Progenitor cell of endocrine pancreas (in vitro differentiated cells): ENCODE data around the gene PCBP3. TPM values are rescaled to one million over a fixed set of nuclear protein-coding genes. Genes with fewer than 3 reads are reported as not detected.
"Not testable (repeated sequence)": the region's sequence is repeated elsewhere in the genome, so short reads cannot be mapped to it uniquely, and the experiment has no call there.

ENCODE experiments used
- DNase-seq: peaks from one replicate; pipeline ENCODE4 v3.0.0; 2021; ENCODE audit warnings: low spot score; ENCODE audit not compliant: unreplicated experiment
- H3K27ac Mint-ChIP-seq: 2 replicates; pipeline ENCODE4 v1.8.0; 2021; ENCODE audit warnings: mild to moderate bottlenecking, moderate library complexity, mixed read lengths
- H3K27me3 Mint-ChIP-seq: 2 replicates; pipeline ENCODE4 v1.8.0; 2021; ENCODE audit warnings: mixed read lengths
- H3K36me3 Mint-ChIP-seq: 2 replicates; pipeline ENCODE4 v1.8.0; 2022; ENCODE audit warnings: mixed read lengths; ENCODE audit not compliant: insufficient read depth
- H3K4me1 Mint-ChIP-seq: 2 replicates; pipeline ENCODE4 v1.8.0; 2021; ENCODE audit warnings: low read depth, mixed read lengths
- H3K4me3 Mint-ChIP-seq: 2 replicates; pipeline ENCODE4 v1.8.0; 2021; ENCODE audit warnings: low read depth, mild to moderate bottlenecking, moderate library complexity, mixed read lengths
- H3K9me3 Mint-ChIP-seq: 2 replicates; pipeline ENCODE4 v1.8.0; 2021; ENCODE audit warnings: low read depth, mixed read lengths
- CTCF ChIP-seq: fragments of 200-600 bp; sonication (generic); IDR thresholded peaks from one replicate; pipeline ENCODE4 v1.5.0; 2021; ENCODE audit warnings: antibody characterized with exemption, mild to moderate bottlenecking; ENCODE audit not compliant: unreplicated experiment
- total RNA-seq: library from RNA; stranded (reverse); gene quantifications from 2 replicates; pipeline ENCODE4 v1.2.1, GENCODE V29; 2021

PCBP3 gene
- total RNA-seq, 1 donor from 2014 or later, result 3.7 TPM

GRCh38 chr21:45894450-45894825, 250.9 kb downstream of the PCBP3 start:
- Mint-ChIP-seq H3K36me3 (no peaks in the 10 kb centered on the region), H3K27ac (no peak overlapping the region), H3K27me3 (peaks cover 3% of the 10 kb centered on the region), H3K4me1 (peaks cover 1% of the 10 kb centered on the region), H3K9me3 (peaks cover 6% of the 10 kb centered on the region), H3K4me3 (no peak overlapping the region)
- DNase-seq, result no peak
- no peak for TF ChIP-seq CTCF

- peaks cover 3% of the 10 kb centered on the region for H3K27me3 Mint-ChIP-seq
- H3K4me3 Mint-ChIP-seq, result no peak overlapping the region
- H3K36me3 Mint-ChIP-seq, result no peaks in the 10 kb centered on the region
- H3K27ac Mint-ChIP-seq, result no peak overlapping the region
- no peak for TF ChIP-seq CTCF
- DNase-seq, result no peak
- peaks cover 1% of the 10 kb centered on the region for H3K4me1 Mint-ChIP-seq
- H3K9me3 Mint-ChIP-seq, result peaks cover 6% of the 10 kb centered on the region
Observed at GRCh38 chr21:45894906-45895777, 251.6 kb downstream of the PCBP3 start.

GRCh38 chr21:45895778-45896370, 252.3 kb downstream of the PCBP3 start:
- Mint-ChIP-seq H3K4me1 (peaks cover 1% of the 10 kb centered on the region), H3K27ac (no peak overlapping the region), H3K9me3 (peaks cover 2% of the 10 kb centered on the region), H3K4me3 (no peak overlapping the region), H3K27me3 (peaks cover 3% of the 10 kb centered on the region), H3K36me3 (no peaks in the 10 kb centered on the region)
- DNase-seq, result no peak
- no peak for TF ChIP-seq CTCF

GRCh38 chr21:45896431-45896830, 252.9 kb downstream of the PCBP3 start:
- H3K9me3 Mint-ChIP-seq, result not testable (repeated sequence)

GRCh38 chr21:45897191-45898027, 253.9 kb downstream of the PCBP3 start:
- Mint-ChIP-seq H3K4me3 (no peak overlapping the region), H3K27ac (peak overlapping the region; percentile 65), H3K4me1 (no peaks in the 10 kb centered on the region), H3K27me3 (peaks cover 3% of the 10 kb centered on the region), H3K9me3 (no peaks in the 10 kb centered on the region), H3K36me3 (no peaks in the 10 kb centered on the region)
- no peak for TF ChIP-seq CTCF
- no peak for DNase-seq

More at GRCh38 chr21:45896431-45896830, 252.9 kb downstream of the PCBP3 start:
- H3K4me3 Mint-ChIP-seq, H3K36me3 Mint-ChIP-seq, H3K27me3 Mint-ChIP-seq, H3K4me1 Mint-ChIP-seq, DNase-seq, H3K27ac Mint-ChIP-seq: not testable (repeated sequence)
